Activated T-cell treated with anti-CD3 and anti-CD28 coated beads, Interleukin-2, amount 50 U/mL, for 24 hours (primary cell): ENCODE measurements around the gene SIMC1.

Experiments used
- DNase-seq: peaks from one replicate; pipeline ENCODE4 v3.0.0-alpha.2; 2020
- H3K27ac Mint-ChIP-seq: 2 replicates; pipeline ENCODE4 v1.8.0; 2020; ENCODE audit warnings: mild to moderate bottlenecking, mixed read lengths
- H3K27me3 Mint-ChIP-seq: 2 replicates; pipeline ENCODE4 v1.8.0; 2020; ENCODE audit warnings: mixed read lengths
- H3K36me3 Mint-ChIP-seq: 2 replicates; pipeline ENCODE4 v1.8.0; 2020; ENCODE audit warnings: low read depth, mixed read lengths
- H3K4me1 Mint-ChIP-seq: 2 replicates; pipeline ENCODE4 v1.8.0; 2020; ENCODE audit warnings: low read depth, mixed read lengths
- H3K4me3 Mint-ChIP-seq: 2 replicates; pipeline ENCODE4 v1.8.0; 2020; ENCODE audit warnings: mild to moderate bottlenecking, moderate library complexity, mixed read lengths
- H3K9me3 Mint-ChIP-seq: 2 replicates; pipeline ENCODE4 v1.8.0; 2020; ENCODE audit warnings: mixed read lengths

Gene SIMC1

GRCh38 chr5:176381423-176381822 lies 143.2 kb downstream of the SIMC1 start:
- no peaks in the 10 kb centered on the region for H3K27me3 Mint-ChIP-seq
- H3K9me3 Mint-ChIP-seq = no peaks in the 10 kb centered on the region
- H3K4me1 Mint-ChIP-seq = peaks cover 16% of the 10 kb centered on the region
- peaks cover 97% of the 10 kb centered on the region for H3K36me3 Mint-ChIP-seq
- no peak overlapping the region for H3K4me3 Mint-ChIP-seq
- no peak for DNase-seq
- peak overlapping the region; percentile 33 for H3K27ac Mint-ChIP-seq

GRCh38 chr5:176381979-176382378 lies 143.8 kb downstream of the SIMC1 start:
- Mint-ChIP-seq H3K36me3 (peaks cover 98% of the 10 kb centered on the region), H3K4me1 (peaks cover 22% of the 10 kb centered on the region), H3K27me3 (no peaks in the 10 kb centered on the region), H3K4me3 (no peak overlapping the region), H3K27ac (peak overlapping the region; percentile 50), H3K9me3 (no peaks in the 10 kb centered on the region)
- no peak for DNase-seq

- no peaks in the 10 kb centered on the region for H3K9me3 Mint-ChIP-seq
- H3K4me3 Mint-ChIP-seq = no peak overlapping the region
- H3K27me3 Mint-ChIP-seq = no peaks in the 10 kb centered on the region
- peak overlapping the region; percentile 50 for H3K27ac Mint-ChIP-seq
- H3K4me1 Mint-ChIP-seq = peaks cover 27% of the 10 kb centered on the region
- peaks cover 99% of the 10 kb centered on the region for H3K36me3 Mint-ChIP-seq
- no peak for DNase-seq
Measured at GRCh38 chr5:176382721-176383120, 144.5 kb downstream of the SIMC1 start.

GRCh38 chr5:176383248-176383905 lies 145.2 kb downstream of the SIMC1 start:
- H3K4me1 Mint-ChIP-seq = peaks cover 28% of the 10 kb centered on the region
- no peak overlapping the region for H3K4me3 Mint-ChIP-seq
- no peaks in the 10 kb centered on the region for H3K27me3 Mint-ChIP-seq
- DNase-seq = no peak
- H3K36me3 Mint-ChIP-seq = peaks cover 99% of the 10 kb centered on the region
- H3K9me3 Mint-ChIP-seq = no peaks in the 10 kb centered on the region
- no peak overlapping the region for H3K27ac Mint-ChIP-seq

- no peak for DNase-seq
- Mint-ChIP-seq H3K9me3 (no peaks in the 10 kb centered on the region), H3K4me3 (no peak overlapping the region), H3K36me3 (peaks cover 97% of the 10 kb centered on the region), H3K4me1 (peaks cover 28% of the 10 kb centered on the region), H3K27me3 (no peaks in the 10 kb centered on the region), H3K27ac (no peak overlapping the region)
Measured at GRCh38 chr5:176383961-176384360, 145.7 kb downstream of the SIMC1 start.

- H3K36me3 Mint-ChIP-seq = peaks cover 97% of the 10 kb centered on the region
- H3K4me3 Mint-ChIP-seq = no peak overlapping the region
- peaks cover 28% of the 10 kb centered on the region for H3K4me1 Mint-ChIP-seq
- DNase-seq = no peak
- H3K27ac Mint-ChIP-seq = peak overlapping the region; percentile 84
- H3K9me3 Mint-ChIP-seq = no peaks in the 10 kb centered on the region
- H3K27me3 Mint-ChIP-seq = no peaks in the 10 kb centered on the region
Measured at GRCh38 chr5:176384366-176384930, 146.2 kb downstream of the SIMC1 start.

GRCh38 chr5:176384991-176385390 lies 146.8 kb downstream of the SIMC1 start:
- Mint-ChIP-seq H3K36me3 (peaks cover 96% of the 10 kb centered on the region), H3K4me1 (peaks cover 31% of the 10 kb centered on the region), H3K9me3 (no peaks in the 10 kb centered on the region), H3K27me3 (no peaks in the 10 kb centered on the region), H3K27ac (peak overlapping the region; percentile 84), H3K4me3 (no peak overlapping the region)
- no peak for DNase-seq

GRCh38 chr5:176386491-176386890 lies 148.3 kb downstream of the SIMC1 start:
- Mint-ChIP-seq H3K9me3 (no peaks in the 10 kb centered on the region), H3K36me3 (peaks cover 96% of the 10 kb centered on the region), H3K27ac (peak overlapping the region; percentile 100), H3K4me3 (peak overlapping the region; percentile 98), H3K4me1 (peaks cover 35% of the 10 kb centered on the region), H3K27me3 (no peaks in the 10 kb centered on the region)
- no peak for DNase-seq

GRCh38 chr5:176387384-176387925 lies 149.2 kb downstream of the SIMC1 start:
- Mint-ChIP-seq H3K27ac (peak overlapping the region; percentile 100), H3K27me3 (no peaks in the 10 kb centered on the region), H3K9me3 (no peaks in the 10 kb centered on the region), H3K4me1 (peaks cover 35% of the 10 kb centered on the region), H3K4me3 (peak overlapping the region; percentile 98), H3K36me3 (peaks cover 96% of the 10 kb centered on the region)
- DNase-seq = no peak

- Mint-ChIP-seq H3K27me3 (no peaks in the 10 kb centered on the region), H3K9me3 (no peaks in the 10 kb centered on the region), H3K36me3 (peaks cover 95% of the 10 kb centered on the region), H3K27ac (peak overlapping the region; percentile 100), H3K4me3 (peak overlapping the region; percentile 98), H3K4me1 (peaks cover 35% of the 10 kb centered on the region)
- no peak for DNase-seq
Measured at GRCh38 chr5:176388003-176388443, 149.8 kb downstream of the SIMC1 start.

- Mint-ChIP-seq H3K27ac (peak within 1 kb of the TSS; percentile 100), H3K27me3 (no peaks in the 10 kb centered on the region), H3K36me3 (peaks cover 95% of the 10 kb centered on the region), H3K9me3 (no peaks in the 10 kb centered on the region), H3K4me1 (peaks cover 35% of the 10 kb centered on the region), H3K4me3 (peak within 1 kb of the TSS; percentile 98)
- peak; percentile 96 for DNase-seq
Measured at GRCh38 chr5:176388444-176389134, 150.4 kb downstream of the SIMC1 start, which contains the start of the genes HIGD2A and NOP16. Gene HIGD2A (plus strand): TSS chr5:176388751. CDS start chr5:176388820, 69 bp downstream. Gene NOP16 (minus strand): TSS chr5:176388598. CDS start chr5:176388539, 59 bp downstream.

GRCh38 chr5:176389135-176390123 lies 151.2 kb downstream of the SIMC1 start:
- Mint-ChIP-seq H3K9me3 (no peaks in the 10 kb centered on the region), H3K4me3 (peak overlapping the region; percentile 98), H3K36me3 (peaks cover 92% of the 10 kb centered on the region), H3K27me3 (no peaks in the 10 kb centered on the region), H3K27ac (peak overlapping the region; percentile 100), H3K4me1 (peaks cover 35% of the 10 kb centered on the region)
- DNase-seq = no peak

- Mint-ChIP-seq H3K4me3 (no peak overlapping the region), H3K36me3 (peaks cover 85% of the 10 kb centered on the region)
Measured at GRCh38 chr5:176391479-176391878, 153.3 kb downstream of the SIMC1 start.

GRCh38 chr5:176391999-176392398 lies 153.8 kb downstream of the SIMC1 start:
- Mint-ChIP-seq H3K36me3 (peaks cover 85% of the 10 kb centered on the region), H3K9me3 (no peaks in the 10 kb centered on the region), H3K4me1 (peaks cover 13% of the 10 kb centered on the region), H3K4me3 (no peak overlapping the region), H3K27ac (peak overlapping the region; percentile 78), H3K27me3 (no peaks in the 10 kb centered on the region)
- DNase-seq = no peak

More at GRCh38 chr5:176391479-176391878, 153.3 kb downstream of the SIMC1 start:
- no peak for DNase-seq
- H3K4me1 Mint-ChIP-seq = peaks cover 19% of the 10 kb centered on the region
- H3K9me3 Mint-ChIP-seq = no peaks in the 10 kb centered on the region
- no peaks in the 10 kb centered on the region for H3K27me3 Mint-ChIP-seq
- peak overlapping the region; percentile 78 for H3K27ac Mint-ChIP-seq
